Measurements from ENCODE around the gene SERPINE3. TPM values are rescaled to one million over a fixed set of nuclear protein-coding genes. Genes with fewer than 3 reads are reported as not detected.

SERPINE3 gene
- total and polyA plus RNA-seq, 2 experiments from 2014 or later = 0.17 to 0.31 TPM

DNA sequence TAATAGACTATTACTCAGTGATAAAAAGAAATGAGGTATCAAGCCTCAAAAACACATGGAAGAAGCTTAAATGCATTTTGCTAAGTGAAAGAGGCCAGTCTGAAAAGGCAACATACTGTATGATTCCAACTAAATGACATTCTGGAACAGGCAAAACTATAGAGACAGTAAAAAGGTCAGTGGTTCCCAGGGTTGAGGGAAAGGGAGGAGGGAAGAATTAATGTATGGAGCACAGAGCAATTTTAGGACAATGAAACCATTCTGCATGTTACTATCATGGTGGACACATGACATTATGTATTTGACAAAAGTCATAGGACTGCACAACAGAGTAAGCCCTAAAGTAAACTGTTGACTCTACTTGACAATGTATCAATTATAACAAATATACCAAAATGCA, 5.7 kb upstream of the SERPINE3 start:
- H3K4me2 ChIP-seq = no peak overlapping the region
- H3K79me2 ChIP-seq (replicated peaks; ENCODE audit: insufficient read depth) = no peaks in the 10 kb centered on the region
- H3K27me3 ChIP-seq (ENCODE audit: insufficient read depth) = no peaks in the 10 kb centered on the region
- H2AFZ ChIP-seq = no peak overlapping the region
- no peak overlapping the region for H3K27ac ChIP-seq (ENCODE audit: low read depth)
- no peak overlapping the region for H3K4me3 ChIP-seq
- ATAC-seq = no peak
- H3K4me1 ChIP-seq (ENCODE audit: insufficient read depth) = peaks cover 12% of the 10 kb centered on the region; the same call in 1 of the 2 replicates
- DNase-seq (ENCODE audit: low spot score) = no peak
- H3K36me3 ChIP-seq (ENCODE audit: insufficient read depth) = no peaks in the 10 kb centered on the region
- peaks cover 7% of the 10 kb centered on the region for H3K27me3 Mint-ChIP-seq (ENCODE audit: insufficient read depth, low read depth, poor library complexity)
- H3K4me1 Mint-ChIP-seq = peaks cover 16% of the 10 kb centered on the region
- no peak overlapping the region for H3K27ac Mint-ChIP-seq
- no peaks in the 10 kb centered on the region for H3K9me3 Mint-ChIP-seq
- H3K9me2 ChIP-seq (ENCODE audit: insufficient read depth) = no peaks in the 10 kb centered on the region
- H3K36me3 Mint-ChIP-seq (ENCODE audit: low read depth) = no peaks in the 10 kb centered on the region
- no peaks in the 10 kb centered on the region for H4K20me1 ChIP-seq (replicated peaks; ENCODE audit: insufficient read depth)
- H3K4me3 Mint-ChIP-seq = no peak overlapping the region
- no peaks in the 10 kb centered on the region for H3F3A ChIP-seq (replicated peaks; ENCODE audit: low read depth)
- TF ChIP-seq EZH2 (IDR thresholded peaks at IDR 0.05; ENCODE audit: low read depth, unreplicated experiment) = no peak
- no peak for TF ChIP-seq POLR2AphosphoS5 (IDR thresholded peaks at IDR 0.05; ENCODE audit: low read depth)
- TF ChIP-seq, protein P1, sequence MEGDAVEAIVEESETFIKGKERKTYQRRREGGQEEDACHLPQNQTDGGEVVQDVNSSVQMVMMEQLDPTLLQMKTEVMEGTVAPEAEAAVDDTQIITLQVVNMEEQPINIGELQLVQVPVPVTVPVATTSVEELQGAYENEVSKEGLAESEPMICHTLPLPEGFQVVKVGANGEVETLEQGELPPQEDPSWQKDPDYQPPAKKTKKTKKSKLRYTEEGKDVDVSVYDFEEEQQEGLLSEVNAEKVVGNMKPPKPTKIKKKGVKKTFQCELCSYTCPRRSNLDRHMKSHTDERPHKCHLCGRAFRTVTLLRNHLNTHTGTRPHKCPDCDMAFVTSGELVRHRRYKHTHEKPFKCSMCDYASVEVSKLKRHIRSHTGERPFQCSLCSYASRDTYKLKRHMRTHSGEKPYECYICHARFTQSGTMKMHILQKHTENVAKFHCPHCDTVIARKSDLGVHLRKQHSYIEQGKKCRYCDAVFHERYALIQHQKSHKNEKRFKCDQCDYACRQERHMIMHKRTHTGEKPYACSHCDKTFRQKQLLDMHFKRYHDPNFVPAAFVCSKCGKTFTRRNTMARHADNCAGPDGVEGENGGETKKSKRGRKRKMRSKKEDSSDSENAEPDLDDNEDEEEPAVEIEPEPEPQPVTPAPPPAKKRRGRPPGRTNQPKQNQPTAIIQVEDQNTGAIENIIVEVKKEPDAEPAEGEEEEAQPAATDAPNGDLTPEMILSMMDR (conservative IDR thresholded peaks at IDR 0.05; ENCODE audit: low read depth in 2 of 2) = no peak
- no peak for TF ChIP-seq ZNF114 (CRISPR knock-in tag; IDR thresholded peaks at IDR 0.05)
- no peak for TF ChIP-seq EZH2phosphoT487 (IDR thresholded peaks at IDR 0.05; ENCODE audit: unreplicated experiment)
- TF ChIP-seq JUNB (IDR thresholded peaks at IDR 0.05; ENCODE audit: unreplicated experiment) = no peak
- TF ChIP-seq, protein P2, sequence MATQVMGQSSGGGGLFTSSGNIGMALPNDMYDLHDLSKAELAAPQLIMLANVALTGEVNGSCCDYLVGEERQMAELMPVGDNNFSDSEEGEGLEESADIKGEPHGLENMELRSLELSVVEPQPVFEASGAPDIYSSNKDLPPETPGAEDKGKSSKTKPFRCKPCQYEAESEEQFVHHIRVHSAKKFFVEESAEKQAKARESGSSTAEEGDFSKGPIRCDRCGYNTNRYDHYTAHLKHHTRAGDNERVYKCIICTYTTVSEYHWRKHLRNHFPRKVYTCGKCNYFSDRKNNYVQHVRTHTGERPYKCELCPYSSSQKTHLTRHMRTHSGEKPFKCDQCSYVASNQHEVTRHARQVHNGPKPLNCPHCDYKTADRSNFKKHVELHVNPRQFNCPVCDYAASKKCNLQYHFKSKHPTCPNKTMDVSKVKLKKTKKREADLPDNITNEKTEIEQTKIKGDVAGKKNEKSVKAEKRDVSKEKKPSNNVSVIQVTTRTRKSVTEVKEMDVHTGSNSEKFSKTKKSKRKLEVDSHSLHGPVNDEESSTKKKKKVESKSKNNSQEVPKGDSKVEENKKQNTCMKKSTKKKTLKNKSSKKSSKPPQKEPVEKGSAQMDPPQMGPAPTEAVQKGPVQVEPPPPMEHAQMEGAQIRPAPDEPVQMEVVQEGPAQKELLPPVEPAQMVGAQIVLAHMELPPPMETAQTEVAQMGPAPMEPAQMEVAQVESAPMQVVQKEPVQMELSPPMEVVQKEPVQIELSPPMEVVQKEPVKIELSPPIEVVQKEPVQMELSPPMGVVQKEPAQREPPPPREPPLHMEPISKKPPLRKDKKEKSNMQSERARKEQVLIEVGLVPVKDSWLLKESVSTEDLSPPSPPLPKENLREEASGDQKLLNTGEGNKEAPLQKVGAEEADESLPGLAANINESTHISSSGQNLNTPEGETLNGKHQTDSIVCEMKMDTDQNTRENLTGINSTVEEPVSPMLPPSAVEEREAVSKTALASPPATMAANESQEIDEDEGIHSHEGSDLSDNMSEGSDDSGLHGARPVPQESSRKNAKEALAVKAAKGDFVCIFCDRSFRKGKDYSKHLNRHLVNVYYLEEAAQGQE (IDR thresholded peaks at IDR 0.05; ENCODE audit: unreplicated experiment) = no peak
- TF ChIP-seq CREB1 (CRISPR knock-in tag; IDR thresholded peaks at IDR 0.05; ENCODE audit: low read depth) = no peak
- TF ChIP-seq NANOG (IDR thresholded peaks at IDR 0.05; ENCODE audit: borderline replicate concordance) = no peak
- TF ChIP-seq STAT1 (IDR thresholded peaks at IDR 0.05; ENCODE audit: unreplicated experiment) = no peak
- TF ChIP-seq, protein P3, sequence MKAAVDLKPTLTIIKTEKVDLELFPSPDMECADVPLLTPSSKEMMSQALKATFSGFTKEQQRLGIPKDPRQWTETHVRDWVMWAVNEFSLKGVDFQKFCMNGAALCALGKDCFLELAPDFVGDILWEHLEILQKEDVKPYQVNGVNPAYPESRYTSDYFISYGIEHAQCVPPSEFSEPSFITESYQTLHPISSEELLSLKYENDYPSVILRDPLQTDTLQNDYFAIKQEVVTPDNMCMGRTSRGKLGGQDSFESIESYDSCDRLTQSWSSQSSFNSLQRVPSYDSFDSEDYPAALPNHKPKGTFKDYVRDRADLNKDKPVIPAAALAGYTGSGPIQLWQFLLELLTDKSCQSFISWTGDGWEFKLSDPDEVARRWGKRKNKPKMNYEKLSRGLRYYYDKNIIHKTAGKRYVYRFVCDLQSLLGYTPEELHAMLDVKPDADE (IDR thresholded peaks at IDR 0.05) = no peak
- no peak for TF ChIP-seq ZNF331 (CRISPR knock-in tag; IDR thresholded peaks at IDR 0.05; ENCODE audit: low read depth)
- TF ChIP-seq, protein P4, sequence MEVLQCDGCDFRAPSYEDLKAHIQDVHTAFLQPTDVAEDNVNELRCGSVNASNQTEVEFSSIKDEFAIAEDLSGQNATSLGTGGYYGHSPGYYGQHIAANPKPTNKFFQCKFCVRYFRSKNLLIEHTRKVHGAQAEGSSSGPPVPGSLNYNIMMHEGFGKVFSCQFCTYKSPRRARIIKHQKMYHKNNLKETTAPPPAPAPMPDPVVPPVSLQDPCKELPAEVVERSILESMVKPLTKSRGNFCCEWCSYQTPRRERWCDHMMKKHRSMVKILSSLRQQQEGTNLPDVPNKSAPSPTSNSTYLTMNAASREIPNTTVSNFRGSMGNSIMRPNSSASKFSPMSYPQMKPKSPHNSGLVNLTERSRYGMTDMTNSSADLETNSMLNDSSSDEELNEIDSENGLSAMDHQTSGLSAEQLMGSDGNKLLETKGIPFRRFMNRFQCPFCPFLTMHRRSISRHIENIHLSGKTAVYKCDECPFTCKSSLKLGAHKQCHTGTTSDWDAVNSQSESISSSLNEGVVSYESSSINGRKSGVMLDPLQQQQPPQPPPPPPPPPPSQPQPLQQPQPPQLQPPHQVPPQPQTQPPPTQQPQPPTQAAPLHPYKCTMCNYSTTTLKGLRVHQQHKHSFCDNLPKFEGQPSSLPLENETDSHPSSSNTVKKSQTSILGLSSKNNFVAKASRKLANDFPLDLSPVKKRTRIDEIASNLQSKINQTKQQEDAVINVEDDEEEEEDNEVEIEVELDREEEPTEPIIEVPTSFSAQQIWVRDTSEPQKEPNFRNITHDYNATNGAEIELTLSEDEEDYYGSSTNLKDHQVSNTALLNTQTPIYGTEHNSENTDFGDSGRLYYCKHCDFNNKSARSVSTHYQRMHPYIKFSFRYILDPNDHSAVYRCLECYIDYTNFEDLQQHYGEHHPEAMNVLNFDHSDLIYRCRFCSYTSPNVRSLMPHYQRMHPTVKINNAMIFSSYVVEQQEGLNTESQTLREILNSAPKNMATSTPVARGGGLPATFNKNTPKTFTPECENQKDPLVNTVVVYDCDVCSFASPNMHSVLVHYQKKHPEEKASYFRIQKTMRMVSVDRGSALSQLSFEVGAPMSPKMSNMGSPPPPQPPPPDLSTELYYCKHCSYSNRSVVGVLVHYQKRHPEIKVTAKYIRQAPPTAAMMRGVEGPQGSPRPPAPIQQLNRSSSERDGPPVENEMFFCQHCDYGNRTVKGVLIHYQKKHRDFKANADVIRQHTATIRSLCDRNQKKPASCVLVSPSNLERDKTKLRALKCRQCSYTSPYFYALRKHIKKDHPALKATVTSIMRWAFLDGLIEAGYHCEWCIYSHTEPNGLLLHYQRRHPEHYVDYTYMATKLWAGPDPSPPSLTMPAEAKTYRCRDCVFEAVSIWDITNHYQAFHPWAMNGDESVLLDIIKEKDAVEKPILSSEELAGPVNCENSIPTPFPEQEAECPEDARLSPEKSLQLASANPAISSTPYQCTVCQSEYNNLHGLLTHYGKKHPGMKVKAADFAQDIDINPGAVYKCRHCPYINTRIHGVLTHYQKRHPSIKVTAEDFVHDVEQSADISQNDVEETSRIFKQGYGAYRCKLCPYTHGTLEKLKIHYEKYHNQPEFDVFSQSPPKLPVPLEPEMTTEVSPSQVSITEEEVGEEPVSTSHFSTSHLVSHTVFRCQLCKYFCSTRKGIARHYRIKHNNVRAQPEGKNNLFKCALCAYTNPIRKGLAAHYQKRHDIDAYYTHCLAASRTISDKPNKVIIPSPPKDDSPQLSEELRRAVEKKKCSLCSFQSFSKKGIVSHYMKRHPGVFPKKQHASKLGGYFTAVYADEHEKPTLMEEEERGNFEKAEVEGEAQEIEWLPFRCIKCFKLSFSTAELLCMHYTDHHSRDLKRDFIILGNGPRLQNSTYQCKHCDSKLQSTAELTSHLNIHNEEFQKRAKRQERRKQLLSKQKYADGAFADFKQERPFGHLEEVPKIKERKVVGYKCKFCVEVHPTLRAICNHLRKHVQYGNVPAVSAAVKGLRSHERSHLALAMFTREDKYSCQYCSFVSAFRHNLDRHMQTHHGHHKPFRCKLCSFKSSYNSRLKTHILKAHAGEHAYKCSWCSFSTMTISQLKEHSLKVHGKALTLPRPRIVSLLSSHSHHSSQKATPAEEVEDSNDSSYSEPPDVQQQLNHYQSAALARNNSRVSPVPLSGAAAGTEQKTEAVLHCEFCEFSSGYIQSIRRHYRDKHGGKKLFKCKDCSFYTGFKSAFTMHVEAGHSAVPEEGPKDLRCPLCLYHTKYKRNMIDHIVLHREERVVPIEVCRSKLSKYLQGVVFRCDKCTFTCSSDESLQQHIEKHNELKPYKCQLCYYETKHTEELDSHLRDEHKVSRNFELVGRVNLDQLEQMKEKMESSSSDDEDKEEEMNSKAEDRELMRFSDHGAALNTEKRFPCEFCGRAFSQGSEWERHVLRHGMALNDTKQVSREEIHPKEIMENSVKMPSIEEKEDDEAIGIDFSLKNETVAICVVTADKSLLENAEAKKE (CRISPR knock-in tag; IDR thresholded peaks at IDR 0.05) = no peak
